Heart right ventricle (tissue), 16 donors: ENCODE data around the gene RHOF. TPM values are rescaled to one million over a fixed set of nuclear protein-coding genes. Genes with fewer than 3 reads are reported as not detected.

Experiments used
- ATAC-seq, 8 donors: fragments of 200-7000 bp; cut with Tn5 transposase; one replicate each; pipeline ENCODE4 v1.9.1; 2020; ENCODE audit warnings: mild to moderate bottlenecking in 8 of 8, moderate library complexity in 8 of 8, moderate number of reproducible peaks in 1 of 8
- DNase-seq, 2 donors: peaks; one replicate each; pipeline ENCODE4 v3.0.0-alpha.2; 2020
- H3K27ac ChIP-seq, 10 donors: fragments of 200-600 bp; sonication (generic) in 2 of 10; one replicate each; pipeline versions ENCODE4 v1.5.0 to v1.8.0; 2020 to 2022; ENCODE audit warnings: mild to moderate bottlenecking in 3 of 10
- H3K27me3 ChIP-seq, 7 donors: fragments of 200-600 bp; one replicate each; pipeline ENCODE4 v1.8.0; 2021 to 2022; ENCODE audit warnings: mild to moderate bottlenecking in 2 of 7
- H3K36me3 ChIP-seq, 9 donors: fragments of 200-600 bp; sonication (generic) in 1 of 9; one replicate each; pipeline versions ENCODE4 v1.5.0 to v1.8.0; 2020 to 2022; ENCODE audit warnings: mild to moderate bottlenecking in 2 of 9
- H3K4me1 ChIP-seq, 9 donors: fragments of 200-600 bp; sonication (generic) in 1 of 9; one replicate each; pipeline versions ENCODE4 v1.5.0 to v1.8.0; 2020 to 2022; ENCODE audit warnings: mild to moderate bottlenecking in 4 of 9
- H3K4me3 ChIP-seq, 10 donors: fragments of 200-600 bp; sonication (generic) in 2 of 10; one replicate each; pipeline versions ENCODE4 v1.5.0 to v1.8.0; 2020 to 2022; ENCODE audit warnings: mild to moderate bottlenecking in 7 of 10, moderate library complexity in 2 of 10
- H3K9me3 ChIP-seq, 11 donors: fragments of 200-600 bp in 10 of 11; sonication (generic) in 2 of 11; one replicate each; pipeline versions ENCODE4 v1.5.0 to v1.8.0; 2013 to 2022; ENCODE audit warnings: mild to moderate bottlenecking in 2 of 11, control low read depth in 1 of 11, moderate library complexity in 1 of 11
- CTCF ChIP-seq, 9 donors: fragments of 200-600 bp; sonication (generic) in 2 of 9; IDR thresholded peaks; one replicate each; pipeline versions ENCODE4 v1.5.0 to v1.8.0; 2021 to 2022; ENCODE audit warnings: antibody characterized with exemption in 9 of 9, mild to moderate bottlenecking in 5 of 9, moderate library complexity in 1 of 9
- WGBS, 2 donors: extraction: QIAGEN DNeasy Blood & Tissue Kit; methylation state at CpG; one replicate each; pipeline ENCODE4 v1.1.7; 2013; ENCODE audit warnings: inconsistent platforms in 1 of 2; 5-methylcytosine and 5-hydroxymethylcytosine counted together
- intact Hi-C, 10 donors: fragments of 100-400 bp; cut with DNase I; formaldehyde crosslinking; loops; one replicate each; pipeline versions ENCODE4 v1.11.1 to v1.14.2; 2022
- polyA plus RNA-seq, 2 donors: library from polyadenylated mRNA; stranded (reverse); fragments of 200-250 nt; gene quantifications; one replicate each; pipeline ENCODE4 v1.2.3, GENCODE V29; 2013
- total RNA-seq, 10 donors: library from RNA; stranded (reverse); fragmentation: NEBNext Ultra II Directional in 3 of 10; extraction: Animal tissue kit (Norgen Biotek cat#: 25700) in 3 of 10; gene quantifications; one replicate each; pipeline versions ENCODE4 v1.2.1 to v1.2.4, GENCODE V29; 2021 to 2023
- donor health status: Arrhythmogenic right ventricular cardiomyopathy.
- donor health status: ischemic (EF 13 %, LVEDD 7.1; RV severe dilation, severe dysfunction).
- donor health status: healthy with polysubstance abuse.
- donor health status: DM: no; HTN: yes; CAD: no.
- donor health status: DM: no; HTN: no; CAD: no.
- donor health status: ischemic (EF 25% LVEDD 6.9; RV normal size, moderate dysfunction).
- donor health status: ischemic (EF 25% LVEDD 5.7; RV mildly dilated, moderate dysfunction).
- donor health status: healthy.
- donor health status: DM: yes; HTN: yes; CAD: no.
- donor health status: Ischemic cardiomyopathy.
- donor health status: ischemic (EF 35%, LVEDD 5.7; RV mildly dilated, moderate dysfunction).
- donor health status: nonischemic (EF 11% LVEDD 7.7; RV severe dilation, severe dysfunction).
- donor health status: DM: yes; HTN: yes; CAD: no.
- donor health status: PGD.
- donor health status: ischemic (EF 29% LVEDD 5.4; RV normal size, mild dysfunction).
- donor health status: nonischemic (EF 23%, LVEDD 6.1; RV moderate dilation, normal function).

Gene RHOF
- total and polyA plus RNA-seq, 12 donors: 16.5 to 45.6 (median 24.7) TPM

GRCh38 chr12:121827351-121828099, 34.0 kb upstream of the RHOF start:
- no peaks in the 10 kb centered on the region for H3K27me3 ChIP-seq
- no peak for ATAC-seq
- WGBS, 2 donors: 94% methylated on average over 48 of the region's 48 CpGs
- no peak overlapping the region for H3K27ac ChIP-seq
- peaks cover 0 to 98% (median 62%) of the 10 kb centered on the region in 9 donors for H3K36me3 ChIP-seq
- TF ChIP-seq CTCF (IDR thresholded peaks at IDR 0.05): no peak
- H3K4me1 ChIP-seq: peaks cover 0 to 12% (median 6%) of the 10 kb centered on the region in 9 donors
- H3K4me3 ChIP-seq: no peak overlapping the region
- intact Hi-C loops: no loop called here
- H3K9me3 ChIP-seq: no peaks in the 10 kb centered on the region
- no peak for DNase-seq

GRCh38 chr12:121826318-121827150, 33.0 kb upstream of the RHOF start:
- 81 to 85% methylated on average over 17 to 18 of the region's 18 CpGs for WGBS, 2 donors

GRCh38 chr12:121825041-121825523, 31.6 kb upstream of the RHOF start:
- DNase-seq: peak in 1 of 2 donors; percentile 36
- Histone ChIP-seq H3K4me1 (peaks cover 0 to 11% (median 6%) of the 10 kb centered on the region in 9 donors), H3K9me3 (no peaks in the 10 kb centered on the region), H3K36me3 (peaks cover 2 to 98% (median 69%) of the 10 kb centered on the region in 9 donors), H3K27me3 (no peaks in the 10 kb centered on the region), H3K4me3 (no peak overlapping the region), H3K27ac (no peak overlapping the region)
- ATAC-seq: peak in 2 of 8 donors; percentile 8 to 9
- 86 to 92% methylated on average over 18 of the region's 18 CpGs for WGBS, 2 donors
- intact Hi-C loops: no loop called here
- no peak for TF ChIP-seq CTCF (IDR thresholded peaks at IDR 0.05)

More at GRCh38 chr12:121826318-121827150, 33.0 kb upstream of the RHOF start:
- H3K4me3 ChIP-seq: no peak overlapping the region
- intact Hi-C loops: no loop called here
- no peaks in the 10 kb centered on the region for H3K27me3 ChIP-seq
- ATAC-seq (no peak), DNase-seq (no peak)
- H3K9me3 ChIP-seq: no peaks in the 10 kb centered on the region
- H3K27ac ChIP-seq: no peak overlapping the region
- TF ChIP-seq CTCF (IDR thresholded peaks at IDR 0.05): no peak
- H3K4me1 ChIP-seq: peaks cover 0 to 12% (median 6%) of the 10 kb centered on the region in 9 donors
- H3K36me3 ChIP-seq: peaks cover 0 to 98% (median 69%) of the 10 kb centered on the region in 9 donors

- no peak for DNase-seq
- Histone ChIP-seq H3K4me3 (no peak overlapping the region), H3K27me3 (no peaks in the 10 kb centered on the region), H3K36me3 (peaks cover 5 to 98% (median 77%) of the 10 kb centered on the region in 9 donors), H3K4me1 (no peaks in the 10 kb centered on the region), H3K9me3 (no peaks in the 10 kb centered on the region), H3K27ac (no peak overlapping the region)
- peak in 2 of 8 donors; percentile 6 to 21 for ATAC-seq
- intact Hi-C loops: no loop called here
- no peak for TF ChIP-seq CTCF (IDR thresholded peaks at IDR 0.05)
- 74 to 77% methylated on average over 12 of the region's 12 CpGs for WGBS, 2 donors
Observed at GRCh38 chr12:121823727-121824115, 30.2 kb upstream of the RHOF start.
